Stimulated activated naive CD4-positive, alpha-beta T cell (primary cell): ENCODE results near the gene SOX6.

Experiments
- DNase-seq, 6 experiments: peaks; one replicate each; lab custom pipeline; 2025; lab: John Stamatoyannopoulos, UW

The SOX6 gene

GRCh38 chr11:16364254-16364653, 7.9 kb upstream of the SOX6 start:
- DNase-seq, result no peak

- no peak for DNase-seq
Observed at GRCh38 chr11:16363706-16364105, 7.4 kb upstream of the SOX6 start.

- DNase-seq, result no peak
Observed at GRCh38 chr11:16361108-16361865, 4.9 kb upstream of the SOX6 start.

GRCh38 chr11:16359369-16359768, 3.0 kb upstream of the SOX6 start:
- no peak for DNase-seq

- no peak for DNase-seq
Observed at GRCh38 chr11:16358726-16359125, 2.4 kb upstream of the SOX6 start.

DNA sequence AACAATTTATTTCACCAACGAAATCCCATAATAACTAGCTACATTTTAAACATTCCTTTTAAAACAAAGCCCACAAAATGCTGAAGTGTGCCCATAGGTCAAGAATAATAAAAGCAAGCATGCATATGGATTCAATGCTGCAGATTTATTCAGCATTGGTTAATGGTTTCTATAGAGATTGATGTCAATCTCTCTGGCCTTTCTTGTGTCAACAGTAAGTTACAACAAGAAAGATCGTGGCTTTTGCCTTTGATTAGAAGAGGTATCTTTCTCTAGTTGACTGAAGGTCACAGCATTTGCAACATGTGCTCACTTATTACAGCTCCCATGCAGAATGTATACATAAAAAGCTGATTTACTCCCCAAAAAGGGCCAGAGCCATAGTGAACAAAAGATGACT, 1.4 kb upstream of the SOX6 start:
- no peak for DNase-seq

DNA sequence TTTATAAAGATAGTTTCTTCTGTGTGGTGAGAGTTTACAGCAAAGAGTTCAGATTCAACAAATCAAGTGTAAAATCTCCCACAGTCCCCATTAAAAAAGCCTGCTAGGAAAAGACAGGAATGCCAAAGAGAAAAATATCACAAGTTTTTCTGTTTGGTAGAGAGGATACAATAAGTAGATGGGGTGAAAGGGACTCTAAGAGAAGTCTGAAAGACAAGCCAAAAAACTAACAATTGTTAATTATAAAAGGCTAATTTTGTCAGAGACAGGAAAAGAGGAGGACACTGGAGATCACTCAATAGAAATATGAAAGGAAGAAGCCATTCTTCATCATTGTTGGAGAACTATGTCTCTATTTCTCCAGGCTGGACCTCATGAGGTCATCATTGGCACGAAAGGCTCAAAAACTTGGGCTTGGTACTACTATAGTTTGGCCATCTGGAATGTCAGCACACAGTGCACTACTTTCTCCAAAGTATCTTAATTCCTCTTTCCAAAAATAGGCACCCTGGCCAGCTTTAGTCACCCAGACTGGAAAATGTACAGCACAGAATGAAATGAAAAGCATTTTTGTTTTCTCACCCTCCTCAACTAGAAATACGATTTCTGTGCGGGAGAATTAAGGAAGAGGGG, 531 bp upstream of the SOX6 start:
- DNase-seq, result no peak

- DNase-seq, result no peak
Observed at GRCh38 chr11:16352707-16353106, 3.6 kb downstream of the SOX6 start.

DNA sequence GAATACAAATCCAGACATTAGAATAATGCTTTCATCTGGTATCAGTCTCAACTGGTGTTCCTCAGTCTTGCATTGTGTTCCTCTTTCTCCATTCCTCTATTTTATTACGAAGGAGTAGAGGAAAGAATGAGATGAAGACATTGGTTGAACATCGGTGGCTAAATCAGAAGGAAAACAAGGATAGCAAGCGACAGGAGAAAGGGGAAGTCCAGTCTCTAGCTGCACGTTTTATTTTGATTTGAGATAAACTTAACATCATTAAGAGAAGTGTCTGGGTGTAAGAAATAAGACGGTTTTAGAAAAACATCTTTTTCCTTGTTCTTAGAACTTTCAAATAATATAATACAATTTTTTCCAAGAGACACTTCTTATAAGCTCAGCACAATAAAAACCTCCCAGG, 6.2 kb downstream of the SOX6 start:
- no peak for DNase-seq

DNA sequence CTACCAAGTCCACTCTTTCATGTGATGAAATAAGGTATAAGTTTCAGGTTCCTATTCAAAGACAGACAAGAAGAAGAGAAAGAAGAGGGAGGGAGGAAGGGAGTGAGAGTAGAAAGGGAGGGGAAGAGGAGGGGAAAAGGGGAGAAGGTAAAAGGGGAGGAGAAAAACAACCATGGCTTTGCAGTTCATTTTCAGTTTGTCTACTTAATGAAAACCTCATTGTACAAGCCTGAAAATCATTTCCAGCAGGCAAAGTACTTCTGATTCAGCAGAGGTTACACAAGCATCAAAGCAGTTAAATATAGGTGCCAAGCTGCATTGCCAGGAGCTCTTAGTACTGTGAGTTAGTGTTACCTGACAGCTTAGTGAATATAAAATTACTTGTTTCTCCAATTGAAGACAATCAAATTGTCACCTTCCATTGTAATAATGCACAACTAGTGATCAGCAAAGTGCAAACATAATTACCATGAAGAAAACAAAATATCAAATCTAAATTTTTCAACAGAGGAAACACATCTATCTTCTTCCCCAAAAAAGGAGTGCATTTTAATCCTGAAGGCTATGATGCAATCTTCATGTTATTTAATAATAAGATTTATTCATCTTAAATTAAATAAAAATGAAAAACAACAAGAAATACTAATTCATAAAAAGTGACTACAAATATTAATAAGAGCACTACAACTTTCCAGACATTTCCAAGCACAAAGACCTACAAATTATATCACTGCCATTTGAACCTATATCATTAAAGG, 8.2 kb downstream of the SOX6 start:
- DNase-seq, result no peak

- DNase-seq, result no peak
Observed at GRCh38 chr11:16346975-16347374, 9.4 kb downstream of the SOX6 start.

GRCh38 chr11:16341853-16342252, 14.5 kb downstream of the SOX6 start:
- no peak for DNase-seq

DNA sequence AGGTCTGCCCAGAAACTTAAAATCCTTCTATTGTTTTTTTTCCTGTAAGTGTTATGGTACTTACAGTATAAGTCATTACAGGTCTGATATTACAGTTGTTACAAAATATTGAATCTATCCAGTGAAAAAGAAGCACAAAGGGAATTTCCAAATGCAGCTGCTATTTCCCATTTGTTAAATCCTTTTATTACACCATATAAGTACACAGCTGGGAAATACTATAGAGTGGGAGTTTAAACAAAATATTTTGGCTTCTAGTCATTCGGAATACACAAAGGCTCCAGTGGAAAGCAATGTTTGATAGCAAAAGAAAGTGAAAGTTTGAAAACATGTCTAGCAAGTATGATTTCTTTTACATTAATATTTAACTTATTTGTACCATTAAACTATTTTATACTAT, 18.0 kb downstream of the SOX6 start:
- no peak for DNase-seq

DNA sequence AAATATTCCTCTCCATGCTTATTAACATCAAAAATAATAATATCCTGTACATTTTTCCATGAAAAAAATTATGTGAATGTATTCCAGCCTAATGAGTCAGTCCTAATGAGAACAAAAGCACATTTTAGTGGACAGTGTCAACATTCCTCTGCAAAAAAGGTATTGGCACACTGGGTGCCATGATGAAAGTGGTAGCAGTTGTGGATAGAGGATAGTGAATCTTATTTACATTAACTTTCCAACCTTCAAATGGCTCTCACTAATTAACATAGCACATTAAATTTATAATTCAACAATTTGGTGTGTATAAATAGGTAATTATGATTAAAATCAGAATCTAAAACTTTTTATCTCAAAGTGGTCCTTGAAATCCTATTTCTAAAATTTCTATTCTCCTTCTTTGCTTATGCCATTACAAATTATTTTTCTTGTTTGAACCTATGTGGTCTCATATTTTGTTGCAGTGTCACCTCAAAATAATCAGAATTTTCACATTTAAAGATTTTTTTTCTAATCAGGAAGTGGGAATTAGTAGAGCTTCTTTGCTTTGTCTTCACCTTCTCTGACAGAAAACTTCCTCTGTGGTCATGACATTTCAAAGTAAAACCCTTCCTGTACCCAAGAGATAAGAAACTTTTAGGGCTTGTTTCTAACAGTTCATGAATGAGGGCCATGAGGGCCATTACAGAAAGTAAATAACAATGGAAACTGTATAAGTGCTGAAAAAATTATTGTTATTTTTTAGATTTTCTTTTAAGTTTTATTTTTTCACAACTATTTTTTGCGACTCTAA, 18.7 kb downstream of the SOX6 start:
- no peak for DNase-seq

DNA sequence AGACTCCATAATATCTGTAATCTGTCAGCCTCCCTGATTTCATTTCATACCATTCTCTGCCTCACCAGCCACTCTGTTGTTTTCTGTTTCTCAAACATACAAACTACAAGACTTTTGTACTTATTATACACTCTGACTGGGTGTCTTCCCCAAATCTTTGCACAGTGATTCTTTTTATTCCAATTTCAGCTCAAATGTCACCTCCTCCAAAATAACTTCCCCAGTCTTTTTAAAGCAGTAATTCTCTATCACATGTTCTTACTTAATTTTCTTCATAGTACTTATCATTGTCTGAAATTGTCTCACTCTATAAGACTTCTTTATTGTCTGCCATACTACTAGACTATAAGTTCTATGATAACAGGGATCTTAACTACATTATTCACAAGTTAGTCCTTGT, 19.6 kb downstream of the SOX6 start:
- DNase-seq, result no peak

GRCh38 chr11:16336204-16336603, 20.1 kb downstream of the SOX6 start:
- DNase-seq, result no peak

DNA sequence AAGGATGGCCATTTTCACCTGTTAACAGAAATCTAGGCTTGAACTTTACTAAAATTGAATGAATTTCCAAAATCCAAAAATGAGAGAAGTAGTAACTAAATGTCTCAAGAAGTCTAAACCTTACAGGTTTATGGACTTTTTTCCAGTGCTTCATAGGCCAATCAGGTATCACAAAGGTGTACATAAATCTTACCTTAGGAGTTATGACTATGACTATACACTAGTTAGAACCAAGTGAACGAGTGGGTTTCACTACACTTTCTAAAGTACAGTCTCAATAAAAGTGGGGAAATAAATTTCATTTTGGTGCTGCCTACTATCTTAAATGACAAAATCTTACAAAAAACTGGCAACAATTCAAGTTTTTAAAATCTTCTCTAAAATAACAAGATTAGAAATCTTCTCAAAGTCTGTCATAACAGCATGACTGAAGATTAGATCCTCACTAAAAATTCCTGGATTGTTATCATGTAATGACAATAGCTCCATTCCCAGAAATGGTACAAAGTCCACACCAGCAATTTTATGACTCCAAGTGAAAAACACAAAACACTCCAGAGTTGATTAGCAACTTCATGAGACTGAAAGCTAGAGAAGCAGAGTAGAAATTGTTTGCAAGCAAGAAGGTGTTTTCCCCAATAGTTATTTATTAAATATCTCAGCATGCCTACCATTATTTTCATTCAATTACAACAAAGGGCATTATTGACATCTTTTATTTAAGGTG, 20.9 kb downstream of the SOX6 start:
- no peak for DNase-seq

DNA sequence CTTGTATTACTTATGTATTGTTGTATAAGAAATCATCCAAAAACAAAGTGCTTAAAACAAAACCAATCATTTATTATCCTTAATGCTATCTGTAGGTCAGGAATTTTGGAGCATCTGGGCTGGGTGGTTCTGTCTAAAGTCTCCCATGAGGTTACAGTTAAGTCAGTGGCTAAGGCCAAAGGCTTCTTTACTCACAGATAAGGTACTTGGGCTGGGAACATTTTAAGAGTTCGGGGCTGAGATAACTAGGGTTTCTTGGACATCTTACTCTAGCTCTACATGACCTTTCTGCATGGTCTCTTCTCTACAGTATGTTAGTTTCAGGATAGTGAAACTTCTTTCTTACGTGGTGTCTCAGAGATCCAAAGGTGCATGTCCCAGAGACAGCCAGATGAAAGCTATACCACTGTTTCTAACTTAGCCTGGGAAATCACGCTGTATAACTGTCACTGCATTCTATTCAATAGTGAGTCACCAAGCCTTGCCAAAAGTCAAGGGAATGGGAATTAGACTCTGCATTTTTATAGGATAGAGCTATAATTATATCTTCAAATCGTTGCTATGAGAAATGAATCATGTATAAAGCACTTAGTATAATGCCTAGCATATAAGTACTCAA, 29.6 kb downstream of the SOX6 start:
- no peak for DNase-seq

DNA sequence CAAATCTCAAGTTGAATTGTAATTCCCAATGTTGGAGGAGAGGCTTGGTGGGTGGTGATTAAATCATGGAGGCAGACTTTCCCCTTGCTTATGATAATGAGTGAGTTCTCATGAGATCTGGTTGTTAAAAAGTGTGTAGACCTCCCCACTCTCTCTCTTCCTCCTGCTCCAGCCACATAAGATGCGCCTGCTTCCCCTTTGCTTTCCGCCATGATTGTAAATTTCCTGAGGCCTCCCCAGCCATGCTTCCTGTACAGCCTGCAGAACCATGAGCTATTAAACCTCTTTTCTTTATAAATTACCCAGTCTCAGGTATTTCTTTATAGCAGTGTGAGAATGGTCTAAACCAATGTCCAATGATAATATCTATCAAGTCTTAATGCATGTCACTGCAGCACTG, 34.2 kb downstream of the SOX6 start:
- DNase-seq, result no peak

DNA sequence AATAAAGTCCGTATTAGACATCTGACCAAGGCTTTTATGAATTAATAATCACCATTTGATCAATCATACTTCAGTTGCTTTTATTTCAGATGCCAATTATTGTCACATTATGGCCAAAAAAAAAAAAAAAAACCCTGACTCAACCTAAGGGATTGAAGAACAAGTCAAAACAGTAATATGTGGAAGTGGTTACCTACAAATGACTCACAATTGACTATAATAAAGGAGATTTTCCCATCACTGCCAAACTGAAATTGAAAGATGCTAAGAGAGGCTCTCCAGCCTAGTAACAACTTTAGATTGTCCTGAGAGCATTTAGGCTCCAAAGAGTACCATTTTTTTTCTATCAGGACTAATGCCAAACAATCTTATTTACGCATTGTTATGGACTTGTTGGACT, 35.2 kb downstream of the SOX6 start:
- DNase-seq, result no peak

DNA sequence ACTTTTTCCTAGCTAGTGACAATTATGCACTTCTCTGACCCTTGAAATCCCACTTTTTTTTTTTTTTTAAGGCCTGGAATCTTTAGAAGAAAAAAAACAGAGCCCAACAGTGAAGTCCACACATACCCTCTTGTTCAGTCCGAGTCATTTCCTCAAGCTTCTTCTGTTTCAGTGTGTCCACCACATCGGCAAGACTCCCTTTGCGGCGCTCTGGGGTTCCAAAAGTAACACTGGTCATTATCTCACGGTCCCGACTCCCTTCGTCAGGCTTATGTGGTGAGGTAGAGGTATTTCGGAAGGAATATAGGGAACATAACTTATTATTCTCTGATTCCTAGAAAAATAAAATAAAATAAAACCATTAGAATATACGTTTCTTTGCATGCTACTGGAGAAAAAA, 38.0 kb downstream of the SOX6 start:
- no peak for DNase-seq
